Measurements from ENCODE around the gene GOLGA3.

GOLGA3 gene

GRCh38 chr12:132747896-132748295, 80.8 kb downstream of the GOLGA3 start:
- no peak for DNase-seq

GRCh38 chr12:132747395-132747794, 81.3 kb downstream of the GOLGA3 start:
- DNase-seq: no peak

GRCh38 chr12:132746613-132747012, 82.1 kb downstream of the GOLGA3 start:
- DNase-seq: no peak

GRCh38 chr12:132743831-132744230, 84.8 kb downstream of the GOLGA3 start:
- DNase-seq: no peak

GRCh38 chr12:132741620-132742019, 87.0 kb downstream of the GOLGA3 start:
- no peak for DNase-seq

- DNase-seq: no peak
Measured at GRCh38 chr12:132740652-132741051, 88.0 kb downstream of the GOLGA3 start.

GRCh38 chr12:132740313-132740646, 88.4 kb downstream of the GOLGA3 start:
- no peak for DNase-seq

GRCh38 chr12:132739600-132740312, 88.9 kb downstream of the GOLGA3 start:
- no peak for DNase-seq

- no peak for DNase-seq
Measured at GRCh38 chr12:132736913-132737312, 91.8 kb downstream of the GOLGA3 start.

GRCh38 chr12:132736378-132736777, 92.3 kb downstream of the GOLGA3 start:
- no peak for DNase-seq

- DNase-seq: no peak
Measured at GRCh38 chr12:132735496-132735895, 93.2 kb downstream of the GOLGA3 start.

- DNase-seq: no peak
Measured at GRCh38 chr12:132734206-132734605, 94.5 kb downstream of the GOLGA3 start.

- DNase-seq: no peak
Measured at GRCh38 chr12:132731574-132731973, 97.1 kb downstream of the GOLGA3 start.

GRCh38 chr12:132730353-132730752, 98.3 kb downstream of the GOLGA3 start:
- DNase-seq: no peak

GRCh38 chr12:132729541-132730320, 98.9 kb downstream of the GOLGA3 start:
- no peak for DNase-seq

- DNase-seq: no peak
Measured at GRCh38 chr12:132728502-132728901, 100.2 kb downstream of the GOLGA3 start.

GRCh38 chr12:132727091-132727794, 101.4 kb downstream of the GOLGA3 start:
- DNase-seq: no peak

GRCh38 chr12:132726386-132726785, 102.3 kb downstream of the GOLGA3 start:
- DNase-seq: no peak

GRCh38 chr12:132724506-132725241, 104.0 kb downstream of the GOLGA3 start:
- no peak for DNase-seq

GRCh38 chr12:132723764-132724140, 104.9 kb downstream of the GOLGA3 start:
- no peak for DNase-seq

GRCh38 chr12:132723015-132723763, 105.5 kb downstream of the GOLGA3 start:
- no peak for DNase-seq

- DNase-seq: no peak
Measured at GRCh38 chr12:132720606-132721345, 107.9 kb downstream of the GOLGA3 start.
